Measurements from ENCODE around the gene SMIM41.

Gene SMIM41

DNA sequence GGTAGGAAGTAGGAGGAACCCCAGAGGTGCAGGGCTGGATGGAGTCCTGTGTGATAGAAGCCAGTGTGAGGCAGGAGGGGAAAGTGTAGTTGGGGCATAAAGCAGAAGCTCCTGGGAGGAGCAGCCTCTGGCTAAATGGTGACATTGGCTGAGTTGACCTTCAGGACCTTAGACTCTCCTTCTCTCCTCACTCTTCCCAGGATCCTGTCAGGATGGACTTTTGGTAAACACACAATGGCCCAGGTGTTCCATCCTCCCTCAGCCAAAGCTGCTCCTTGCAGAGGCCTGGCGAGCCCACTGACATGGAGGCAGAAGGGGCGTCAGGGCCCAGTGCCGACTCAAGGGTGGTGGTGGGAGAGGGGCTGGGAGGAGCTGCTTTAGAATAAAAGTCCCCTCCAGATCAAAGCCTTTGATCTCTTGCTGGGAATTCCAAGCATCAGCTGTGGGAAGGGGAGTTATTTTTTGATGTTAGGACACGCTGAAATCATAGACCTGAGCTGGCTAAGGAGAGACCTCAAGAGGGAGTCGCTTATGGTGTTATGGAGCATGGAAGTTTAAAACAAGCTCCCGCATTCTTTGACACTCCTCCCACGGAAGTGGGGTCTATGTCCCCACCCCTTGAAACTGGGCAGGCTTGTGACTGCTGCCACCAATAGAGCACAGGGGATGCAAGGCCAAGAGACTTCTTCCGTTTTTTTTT, 44.1 kb downstream of the SMIM41 start:
- no peak for DNase-seq

GRCh38 chr12:52125476-52125900, 46.0 kb downstream of the SMIM41 start:
- no peak for DNase-seq

GRCh38 chr12:52126050-52126604, 46.6 kb downstream of the SMIM41 start:
- no peak for DNase-seq

- no peak for DNase-seq
These were observed 47.4 kb downstream of the SMIM41 start for GRCh38 chr12:52126605-52127578.

DNA sequence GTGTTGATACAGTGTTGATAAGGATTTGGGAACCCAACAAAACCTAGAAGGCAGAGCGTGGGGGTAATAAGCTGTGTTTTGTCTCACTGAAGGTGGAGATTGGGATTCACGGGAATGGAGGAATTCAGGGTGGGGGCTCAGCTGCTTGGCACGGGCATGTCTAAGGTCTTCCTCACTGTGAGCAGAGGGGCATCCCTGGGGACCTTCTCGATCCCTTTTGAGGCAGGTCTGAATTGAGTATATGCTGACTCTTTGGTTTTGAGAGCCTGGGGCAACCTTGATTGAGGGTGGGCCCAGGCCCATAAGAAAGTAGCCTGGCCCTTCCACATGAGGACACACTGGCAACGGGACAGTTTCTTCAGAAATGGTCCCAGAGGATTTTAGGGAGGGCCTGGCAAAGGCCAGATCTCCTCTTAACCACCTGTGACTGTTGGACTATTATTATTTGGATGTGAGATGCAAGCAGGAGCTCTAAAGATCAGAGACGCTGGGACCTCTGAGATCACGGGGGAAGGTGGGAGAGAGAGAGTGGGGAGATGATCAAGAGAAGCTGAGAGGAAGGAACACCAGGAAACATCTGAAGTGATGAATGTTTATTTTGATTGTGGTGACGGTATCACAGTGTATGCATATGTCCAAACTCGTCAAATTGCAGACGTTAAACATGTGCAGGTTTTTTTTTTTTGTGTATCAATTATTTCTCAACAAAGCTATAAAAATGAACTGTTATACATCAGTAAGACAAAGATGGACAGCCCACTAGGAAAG, 48.4 kb downstream of the SMIM41 start:
- DNase-seq = no peak

GRCh38 chr12:52130711-52131110, 51.2 kb downstream of the SMIM41 start:
- no peak for DNase-seq

- DNase-seq = no peak
These were observed 53.3 kb downstream of the SMIM41 start for GRCh38 chr12:52132754-52133161.

DNA sequence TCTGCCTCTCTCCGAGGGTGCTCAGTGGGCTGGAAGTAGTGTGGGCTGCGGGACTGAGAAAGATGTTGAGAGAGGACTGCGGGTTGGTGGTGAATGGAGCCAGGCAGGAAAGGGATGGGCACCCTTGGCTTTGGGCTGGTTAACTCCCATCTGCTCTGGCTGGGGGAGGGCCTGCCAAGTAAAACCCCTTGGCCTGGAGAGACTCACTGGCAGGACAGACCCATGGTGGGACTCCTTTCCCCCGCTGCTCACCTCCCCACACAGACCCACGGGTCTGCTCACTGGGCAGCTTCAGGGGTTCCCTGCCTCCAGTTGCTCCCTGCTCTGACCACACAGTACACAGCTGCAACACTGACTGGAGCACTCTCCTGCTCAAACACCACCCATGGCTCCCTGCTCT, 58.2 kb downstream of the SMIM41 start:
- DNase-seq = no peak

GRCh38 chr12:52139147-52139546, 59.6 kb downstream of the SMIM41 start:
- DNase-seq = no peak

GRCh38 chr12:52139579-52140062, 60.1 kb downstream of the SMIM41 start:
- DNase-seq = peak; percentile 36

- DNase-seq = no peak
These were observed 61.8 kb downstream of the SMIM41 start for GRCh38 chr12:52141306-52141705.

- DNase-seq = no peak
These were observed 62.4 kb downstream of the SMIM41 start for GRCh38 chr12:52141875-52142274.

DNA sequence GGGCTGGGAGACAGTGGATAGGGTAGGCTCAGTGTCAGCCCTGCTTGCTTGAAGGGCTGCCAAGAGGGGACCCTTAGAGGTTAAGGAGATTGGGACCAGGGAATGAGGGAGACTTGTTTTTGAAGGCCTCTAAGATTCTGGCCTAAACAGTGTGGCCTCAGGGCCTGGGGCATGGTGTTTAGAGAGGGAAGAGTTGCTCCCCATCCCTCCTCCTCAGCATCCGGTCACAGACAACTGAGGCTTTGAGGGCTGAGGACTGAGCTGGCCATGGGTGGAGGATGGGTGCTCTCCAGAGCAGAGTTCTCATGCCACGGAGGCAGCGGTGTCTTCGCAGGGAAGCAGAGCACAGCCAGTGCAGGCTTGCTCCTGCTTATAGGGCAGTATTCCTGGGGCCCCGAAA, 62.9 kb downstream of the SMIM41 start:
- DNase-seq = no peak

DNA sequence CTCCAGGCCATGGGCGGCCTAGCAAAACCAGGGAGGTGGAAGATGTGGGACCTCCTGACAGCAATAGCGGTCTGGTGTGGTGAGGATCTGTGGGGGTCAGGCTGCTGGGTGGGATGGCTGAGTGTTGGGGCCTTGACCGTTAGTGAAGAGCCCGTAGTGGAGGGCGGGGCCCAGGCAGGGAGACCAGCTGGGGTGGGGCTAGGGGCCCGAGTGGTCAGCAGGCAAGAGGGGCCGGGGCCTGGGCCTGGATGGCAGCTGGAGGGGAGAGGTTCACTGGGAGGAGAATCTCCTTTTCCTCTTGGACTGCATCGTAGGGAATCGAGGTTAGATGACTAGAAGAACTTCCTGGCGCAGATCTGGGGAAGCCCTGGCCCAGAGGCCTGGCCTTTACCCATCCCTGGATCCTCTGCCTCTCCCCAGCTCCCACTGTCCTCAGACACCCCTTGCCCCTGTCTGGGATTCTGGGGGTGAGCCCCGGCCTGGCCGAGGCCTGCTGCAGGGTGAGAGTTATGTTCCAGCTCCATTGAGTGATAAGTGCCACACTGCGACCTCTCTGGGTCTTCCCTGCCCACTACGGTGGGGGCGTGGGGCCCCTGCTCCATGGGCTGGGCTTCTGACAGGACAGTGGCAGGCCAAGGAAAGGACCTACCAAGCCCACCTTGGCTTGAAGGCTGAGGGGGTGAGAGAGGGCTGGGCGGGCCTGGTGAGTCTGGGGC, 65.2 kb downstream of the SMIM41 start:
- no peak for DNase-seq

GRCh38 chr12:52145228-52146088, 66.0 kb downstream of the SMIM41 start:
- DNase-seq = no peak

- no peak for DNase-seq
These were observed 66.8 kb downstream of the SMIM41 start for GRCh38 chr12:52146089-52146821.

DNA sequence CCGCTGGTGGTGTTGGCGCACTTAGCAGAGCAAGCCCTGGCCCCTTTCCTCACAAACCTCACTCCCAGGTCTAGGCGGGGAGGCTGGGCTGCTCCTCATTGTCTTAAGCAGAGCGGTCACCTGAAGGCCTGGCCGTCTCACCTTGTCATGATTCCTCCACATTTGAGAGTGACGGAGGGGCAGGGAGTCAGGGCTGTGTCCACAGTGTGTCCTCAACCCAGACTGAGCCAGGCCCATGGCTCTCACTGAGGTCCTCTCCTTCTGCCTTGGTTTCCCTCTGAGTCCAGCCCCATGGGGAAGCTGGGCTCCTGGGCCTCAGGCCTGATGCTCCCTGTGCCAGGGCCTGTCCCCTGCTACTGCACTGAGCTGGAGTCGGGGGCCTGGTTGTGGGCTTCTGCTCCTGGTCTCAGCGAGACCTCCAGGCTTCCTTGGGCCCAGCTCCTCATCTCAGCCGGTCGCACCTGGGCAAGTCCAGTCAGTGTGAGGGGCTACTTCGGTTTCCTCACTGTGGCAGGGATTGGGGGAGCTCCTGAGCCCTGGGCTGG, 67.4 kb downstream of the SMIM41 start:
- no peak for DNase-seq

- no peak for DNase-seq
These were observed 68.0 kb downstream of the SMIM41 start for GRCh38 chr12:52147367-52147963.

DNA sequence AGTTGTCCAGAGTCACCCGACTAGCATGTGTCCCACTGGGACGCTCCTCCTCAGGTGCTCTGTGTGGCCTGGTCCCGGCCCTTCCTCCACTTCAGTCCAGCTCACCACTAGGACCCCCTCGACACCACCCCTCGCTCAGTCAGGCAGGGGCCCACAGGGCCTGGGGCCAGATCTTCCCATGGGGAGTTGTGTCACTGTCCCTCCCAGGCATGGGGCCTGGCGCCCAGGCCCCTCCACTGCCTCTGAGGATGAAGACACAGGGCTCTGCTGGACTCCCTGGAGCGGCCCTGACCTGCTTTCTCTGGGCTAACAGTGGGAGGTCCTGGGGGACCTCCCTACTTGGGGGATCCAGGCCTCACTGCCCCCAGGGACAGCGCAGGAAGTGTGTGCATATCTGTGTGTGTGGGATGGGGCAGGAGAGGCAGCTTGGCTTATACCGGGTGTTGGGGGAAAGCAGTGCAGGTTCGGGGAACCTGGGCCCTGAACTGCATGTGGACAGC, 68.5 kb downstream of the SMIM41 start:
- no peak for DNase-seq

Data from CD4-positive, alpha-beta T cell treated with Interleukin-21 for 1 hour (primary cell).